Gastrocnemius medialis (tissue), 4 donors: ENCODE results near the gene CRHR1.

ENCODE experiments used
- CTCF ChIP-seq, 5 experiments: fragments of 450-650 bp in 3 of 5; fragments of 200-600 bp in 2 of 5; sonication (generic) in 2 of 5; IDR thresholded peaks in 4 of 5; conservative IDR thresholded peaks in 1 of 5; 1 replicate in 4 of 5; 2 replicates in 1 of 5; pipeline ENCODE4 v1.5.1; 2016 to 2019; ENCODE audit warnings: antibody characterized with exemption in 5 of 5, mild to moderate bottlenecking in 3 of 5, moderate library complexity in 3 of 5
- POLR2A ChIP-seq, 2 donors: fragments of 450-650 bp; IDR thresholded peaks; one replicate each; pipeline ENCODE4 v1.6.1; 2017; ENCODE audit warnings: antibody characterized with exemption in 2 of 2, mild to moderate bottlenecking in 2 of 2, moderate library complexity in 2 of 2

DNA sequence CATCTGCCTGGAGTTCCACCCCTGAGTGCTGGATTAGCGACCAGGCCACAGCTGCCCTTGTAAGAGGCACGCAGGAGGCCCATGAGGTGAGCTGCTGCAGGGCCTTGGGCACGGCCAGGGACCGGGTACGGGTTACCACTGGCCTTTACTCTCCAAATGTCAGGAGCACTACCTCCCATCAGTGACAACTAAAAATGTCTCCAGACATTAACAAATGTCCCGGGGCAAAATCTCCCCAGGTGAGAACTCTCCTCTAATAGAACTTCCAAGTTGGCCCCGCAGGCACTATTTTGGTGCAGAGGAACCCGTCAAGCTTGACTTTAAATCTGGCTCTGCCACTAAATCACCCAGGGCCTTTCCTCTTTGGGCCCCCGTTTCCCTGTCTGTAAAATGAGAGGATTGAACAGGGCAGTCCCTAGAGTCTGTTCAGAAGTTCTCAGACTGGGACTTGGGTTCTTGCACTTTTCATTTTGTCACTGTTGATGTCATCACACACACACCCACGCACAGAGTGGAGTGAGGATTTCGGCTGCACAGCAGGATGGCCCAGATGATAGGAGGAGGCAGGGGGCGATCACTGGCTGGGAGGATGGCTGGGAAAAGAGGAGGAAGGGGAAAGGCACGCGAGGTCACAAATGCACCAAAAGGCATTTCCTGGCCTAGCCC, 85.7 kb downstream of the CRHR1 start:
- TF ChIP-seq CTCF (IDR thresholded peaks at IDR 0.05 in 4 of 5, conservative IDR thresholded peaks at IDR 0.05 in 1 of 5) = no peak
- TF ChIP-seq POLR2A (IDR thresholded peaks at IDR 0.05) = no peak
